ENCODE results near the gene SOHLH1. TPM values are rescaled to one million over a fixed set of nuclear protein-coding genes. Genes with fewer than 3 reads are reported as not detected.

The SOHLH1 gene
- total RNA-seq, 1 experiment from 2014 or later: not detected

- DNase-seq (ENCODE audit: low read depth, low spot score) (no peak), ATAC-seq (no peak)
- Histone ChIP-seq H3K4me3 (replicated peaks in 1 of 2; ENCODE audit: low read depth in 1 of 2, low read length in 2 of 2) (no peak overlapping the region), H3K79me2 (ENCODE audit: insufficient read depth, low read length) (no peaks in the 10 kb centered on the region), H3K9me2 (ENCODE audit: insufficient read depth) (no peaks in the 10 kb centered on the region), H2AFZ (ENCODE audit: low read depth, low read length, poor library complexity, severe bottlenecking) (no peak overlapping the region), H3K27ac (ENCODE audit: low read depth, low read length) (no peak overlapping the region), H3K4me1 (ENCODE audit: control insufficient read depth in 1 of 2, insufficient read depth in 2 of 2, low read length in 2 of 2) (no peaks in the 10 kb centered on the region), H3K27me3 (ENCODE audit: insufficient read depth, low read length) (peaks cover 6% of the 10 kb centered on the region; the same call in 1 of the 2 replicates), H3K36me3 (ENCODE audit: control insufficient read depth in 1 of 2, insufficient read depth in 2 of 2, low read length in 2 of 2) (no peaks in the 10 kb centered on the region), H3K4me2 (ENCODE audit: low read length) (no peak overlapping the region), H4K20me1 (ENCODE audit: insufficient read depth) (no peaks in the 10 kb centered on the region), H3K9ac (ENCODE audit: low read length) (no peak overlapping the region), H3K9me3 (ENCODE audit: control insufficient read depth in 1 of 2, insufficient read depth in 1 of 2, low read depth in 1 of 2, low read length in 2 of 2) (no peaks in the 10 kb centered on the region)
- ChIA-PET POLR2A (no interaction called here), RAD21 (ENCODE audit: low non-redundant PET in 1 of 2, low total read pairs in 2 of 2, uncharacterized antibody in 2 of 2, unreplicated experiment in 2 of 2) (no interaction called here), CTCF (no interaction called here)
- TF ChIP-seq RAD21 (IDR thresholded peaks at IDR 0.05; ENCODE audit: low read depth) (no peak), SRF (IDR thresholded peaks at IDR 0.05; ENCODE audit: low read depth) (no peak), EZH2phosphoT487 (IDR thresholded peaks at IDR 0.05; ENCODE audit: borderline replicate concordance) (no peak), CEBPB (IDR thresholded peaks at IDR 0.05; ENCODE audit: low read depth) (no peak), CBX3 (IDR thresholded peaks at IDR 0.05; ENCODE audit: low read depth) (no peak), EZH2 (IDR thresholded peaks at IDR 0.05) (no peak)
- intact Hi-C loops (cut with micrococcal nuclease): no loop called here
- BruUV-seq (replicated peaks): no TSS peak
Measured at GRCh38 chr9:135666534-135667462, 32.5 kb downstream of the SOHLH1 start.

GRCh38 chr9:135665795-135666189 lies 33.5 kb downstream of the SOHLH1 start:
- Histone ChIP-seq H2AFZ (ENCODE audit: low read depth, low read length, poor library complexity, severe bottlenecking) (no peak overlapping the region), H3K27me3 (ENCODE audit: insufficient read depth, low read length) (peaks cover 6% of the 10 kb centered on the region; the same call in 1 of the 2 replicates), H3K4me3 (replicated peaks in 1 of 2; ENCODE audit: low read depth in 1 of 2, low read length in 2 of 2) (no peak overlapping the region), H3K9me3 (ENCODE audit: control insufficient read depth in 1 of 2, insufficient read depth in 1 of 2, low read depth in 1 of 2, low read length in 2 of 2) (no peaks in the 10 kb centered on the region), H3K4me1 (ENCODE audit: control insufficient read depth in 1 of 2, insufficient read depth in 2 of 2, low read length in 2 of 2) (no peaks in the 10 kb centered on the region), H3K9me2 (ENCODE audit: insufficient read depth) (no peaks in the 10 kb centered on the region), H3K4me2 (ENCODE audit: low read length) (no peak overlapping the region), H3K27ac (ENCODE audit: low read depth, low read length) (no peak overlapping the region), H3K79me2 (ENCODE audit: insufficient read depth, low read length) (no peaks in the 10 kb centered on the region), H4K20me1 (ENCODE audit: insufficient read depth) (no peaks in the 10 kb centered on the region), H3K36me3 (ENCODE audit: control insufficient read depth in 1 of 2, insufficient read depth in 2 of 2, low read length in 2 of 2) (no peaks in the 10 kb centered on the region), H3K9ac (ENCODE audit: low read length) (no peak overlapping the region)
- ATAC-seq (no peak), DNase-seq (ENCODE audit: low read depth, low spot score) (no peak)
- POLR2A ChIA-PET: no interaction called here
- intact Hi-C loops (cut with micrococcal nuclease): no loop called here
- CTCF ChIA-PET: no interaction called here
- RAD21 ChIA-PET (ENCODE audit: low non-redundant PET in 1 of 2, low total read pairs in 2 of 2, uncharacterized antibody in 2 of 2, unreplicated experiment in 2 of 2): no interaction called here
- no TSS peak for BruUV-seq (replicated peaks)
- TF ChIP-seq, protein P1, sequence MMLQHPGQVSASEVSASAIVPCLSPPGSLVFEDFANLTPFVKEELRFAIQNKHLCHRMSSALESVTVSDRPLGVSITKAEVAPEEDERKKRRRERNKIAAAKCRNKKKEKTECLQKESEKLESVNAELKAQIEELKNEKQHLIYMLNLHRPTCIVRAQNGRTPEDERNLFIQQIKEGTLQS (IDR thresholded peaks at IDR 0.05): no peak
- TF ChIP-seq SIN3A (IDR thresholded peaks at IDR 0.05; ENCODE audit: low read depth) (no peak), ZBTB33 (IDR thresholded peaks at IDR 0.05; ENCODE audit: extremely low read depth, insufficient replicate concordance, low read length) (no peak), FOSL1 (IDR thresholded peaks at IDR 0.05; ENCODE audit: low read depth) (no peak), POLR2A (IDR thresholded peaks at IDR 0.05; ENCODE audit: borderline replicate concordance, extremely low read depth, insufficient read depth, insufficient read length) (no peak), JUND (IDR thresholded peaks at IDR 0.05) (no peak), EGR1 (IDR thresholded peaks at IDR 0.05; ENCODE audit: low read depth) (no peak), EZH2phosphoT487 (IDR thresholded peaks at IDR 0.05; ENCODE audit: borderline replicate concordance) (no peak), CTCF (IDR thresholded peaks at IDR 0.05 in 2 of 3, conservative IDR thresholded peaks at IDR 0.05 in 1 of 3; ENCODE audit: borderline replicate concordance in 1 of 3, insufficient read depth in 1 of 3, low read depth in 2 of 3, low read length in 2 of 3) (no peak), YY1 (IDR thresholded peaks at IDR 0.05; ENCODE audit: extremely low read depth, insufficient replicate concordance, low read depth, low read length) (no peak), ELF1 (IDR thresholded peaks at IDR 0.05; ENCODE audit: borderline replicate concordance, low read depth) (no peak), SP1 (IDR thresholded peaks at IDR 0.05; ENCODE audit: low read depth) (no peak), ZFX (IDR thresholded peaks at IDR 0.05) (no peak)

Measured in HCT116 (cell line).